Measurements from ENCODE around the gene CDH4.

DNA sequence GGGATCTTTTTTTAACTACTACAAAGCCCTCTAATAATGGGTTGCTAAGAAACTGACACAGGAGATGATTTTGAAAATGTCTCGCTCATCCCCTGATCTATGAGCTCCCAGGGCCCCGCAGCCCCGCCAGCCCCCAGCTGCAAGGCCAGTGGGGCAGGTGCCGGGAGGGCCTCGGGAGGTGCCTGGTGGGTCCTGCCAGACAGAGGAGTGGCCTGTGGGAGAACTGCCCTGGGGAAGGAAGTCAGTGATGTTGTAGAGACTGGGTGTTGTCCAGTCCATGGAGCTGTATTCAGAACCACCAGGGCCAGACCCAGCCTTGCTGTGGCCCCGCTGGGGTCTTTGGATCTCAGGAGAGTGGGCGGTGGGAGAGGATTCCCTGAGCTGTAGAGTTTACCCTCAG is 554.9 kb downstream of the CDH4 start:
- no peak for TF ChIP-seq POLR2A (IDR thresholded peaks at IDR 0.05)
- TF ChIP-seq CTCF (IDR thresholded peaks at IDR 0.05) = no peak
